ACC112 (cell line): ENCODE data around the gene RUFY2.
"Not testable (repeated sequence)": the region's sequence is repeated elsewhere in the genome, so short reads cannot be mapped to it uniquely, and the experiment has no call there.

ENCODE experiments used
- H2AFZ ChIP-seq: fragments of 200-600 bp; sonication (generic); one replicate; pipeline ENCODE4 v1.6.0; 2017; ENCODE audit warnings: antibody characterized with exemption, low read length; ENCODE audit not compliant: unreplicated experiment
- H3K27ac ChIP-seq: fragments of 200-600 bp; sonication (generic); 2 replicates; pipeline ENCODE4 v1.5.1; 2014; ENCODE audit warnings: low read depth, mild to moderate bottlenecking, antibody characterized with exemption, low read length, moderate library complexity
- H3K27me3 ChIP-seq: fragments of 200-600 bp; sonication (generic); 2 replicates; pipeline ENCODE4 v1.6.1; 2014; ENCODE audit warnings: mild to moderate bottlenecking, antibody characterized with exemption, low read length, moderate library complexity, mixed read lengths; ENCODE audit not compliant: insufficient read depth
- H3K36me3 ChIP-seq: fragments of 200-600 bp; sonication (generic); 2 replicates; pipeline ENCODE4 v1.6.1; 2016; ENCODE audit warnings: mild to moderate bottlenecking, antibody characterized with exemption, low read length, moderate library complexity, mixed read lengths; ENCODE audit not compliant: insufficient read depth
- H3K4me1 ChIP-seq: fragments of 200-600 bp; sonication (generic); one replicate; pipeline ENCODE4 v1.6.1; 2016; ENCODE audit warnings: low read length, mixed read lengths; ENCODE audit not compliant: insufficient read depth, unreplicated experiment, control insufficient read depth
- H3K4me3 ChIP-seq: fragments of 200-600 bp; sonication (generic); 2 replicates; pipeline ENCODE4 v1.5.1; 2014; ENCODE audit warnings: mild to moderate bottlenecking, low read depth, low read length
- H3K79me2 ChIP-seq: fragments of 200-600 bp; sonication (generic); one replicate; pipeline ENCODE4 v1.6.0; 2016; ENCODE audit warnings: low read length; ENCODE audit not compliant: control insufficient read depth, unreplicated experiment, insufficient read depth

The RUFY2 gene

GRCh38 chr10:68324396-68324795 lies 82.7 kb downstream of the RUFY2 start:
- H3K4me1 ChIP-seq: peaks cover 20% of the 10 kb centered on the region
- not testable (repeated sequence) for H3K36me3 ChIP-seq, H3K79me2 ChIP-seq, H3K27me3 ChIP-seq, H3K27ac ChIP-seq, H2AFZ ChIP-seq, H3K4me3 ChIP-seq

- Histone ChIP-seq H3K27me3 (no peaks in the 10 kb centered on the region), H3K79me2 (no peaks in the 10 kb centered on the region), H3K27ac (no peak overlapping the region), H3K36me3 (no peaks in the 10 kb centered on the region), H3K4me1 (no peaks in the 10 kb centered on the region), H3K4me3 (no peak overlapping the region), H2AFZ (no peak overlapping the region)
Measured at GRCh38 chr10:68318331-68319059, 88.6 kb downstream of the RUFY2 start.

- H3K36me3 ChIP-seq: no peaks in the 10 kb centered on the region
- H3K27me3 ChIP-seq: no peaks in the 10 kb centered on the region
- no peaks in the 10 kb centered on the region for H3K4me1 ChIP-seq
- H2AFZ ChIP-seq: no peak overlapping the region
- no peak overlapping the region for H3K27ac ChIP-seq
- H3K4me3 ChIP-seq: no peak overlapping the region
- H3K79me2 ChIP-seq: no peaks in the 10 kb centered on the region
Measured at GRCh38 chr10:68315582-68315981, 91.5 kb downstream of the RUFY2 start.

GRCh38 chr10:68314930-68315329 lies 92.1 kb downstream of the RUFY2 start:
- H3K27me3 ChIP-seq, H3K4me3 ChIP-seq, H3K79me2 ChIP-seq, H3K27ac ChIP-seq, H2AFZ ChIP-seq, H3K36me3 ChIP-seq, H3K4me1 ChIP-seq: not testable (repeated sequence)

- no peak overlapping the region for H3K27ac ChIP-seq
- no peaks in the 10 kb centered on the region for H3K4me1 ChIP-seq
- H2AFZ ChIP-seq: no peak overlapping the region
- H3K4me3 ChIP-seq: no peak overlapping the region
- no peaks in the 10 kb centered on the region for H3K36me3 ChIP-seq
- no peaks in the 10 kb centered on the region for H3K27me3 ChIP-seq
- no peaks in the 10 kb centered on the region for H3K79me2 ChIP-seq
Measured at GRCh38 chr10:68310531-68310930, 96.5 kb downstream of the RUFY2 start.

- no peak overlapping the region for H3K27ac ChIP-seq
- no peak overlapping the region for H3K4me3 ChIP-seq
- no peaks in the 10 kb centered on the region for H3K36me3 ChIP-seq
- H3K27me3 ChIP-seq: no peaks in the 10 kb centered on the region
- no peaks in the 10 kb centered on the region for H3K4me1 ChIP-seq
- no peak overlapping the region for H2AFZ ChIP-seq
- H3K79me2 ChIP-seq: no peaks in the 10 kb centered on the region
Measured at GRCh38 chr10:68305854-68306253, 101.2 kb downstream of the RUFY2 start.

GRCh38 chr10:68303849-68304412 lies 103.1 kb downstream of the RUFY2 start:
- H3K4me3 ChIP-seq: no peak overlapping the region
- no peaks in the 10 kb centered on the region for H3K36me3 ChIP-seq
- H3K27me3 ChIP-seq: no peaks in the 10 kb centered on the region
- no peak overlapping the region for H2AFZ ChIP-seq
- H3K79me2 ChIP-seq: no peaks in the 10 kb centered on the region
- no peak overlapping the region for H3K27ac ChIP-seq
- no peaks in the 10 kb centered on the region for H3K4me1 ChIP-seq

GRCh38 chr10:68302871-68303270 lies 104.2 kb downstream of the RUFY2 start:
- no peak overlapping the region for H3K27ac ChIP-seq
- H3K79me2 ChIP-seq: no peaks in the 10 kb centered on the region
- no peaks in the 10 kb centered on the region for H3K36me3 ChIP-seq
- H3K27me3 ChIP-seq: no peaks in the 10 kb centered on the region
- H3K4me3 ChIP-seq: no peak overlapping the region
- no peaks in the 10 kb centered on the region for H3K4me1 ChIP-seq
- H2AFZ ChIP-seq: no peak overlapping the region

- no peak overlapping the region for H2AFZ ChIP-seq
- no peaks in the 10 kb centered on the region for H3K4me1 ChIP-seq
- no peaks in the 10 kb centered on the region for H3K36me3 ChIP-seq
- no peaks in the 10 kb centered on the region for H3K27me3 ChIP-seq
- no peak overlapping the region for H3K4me3 ChIP-seq
- no peaks in the 10 kb centered on the region for H3K79me2 ChIP-seq
- no peak overlapping the region for H3K27ac ChIP-seq
Measured at GRCh38 chr10:68302503-68302823, 104.6 kb downstream of the RUFY2 start.

GRCh38 chr10:68301790-68302502 lies 105.1 kb downstream of the RUFY2 start:
- H3K36me3 ChIP-seq: no peaks in the 10 kb centered on the region
- no peak overlapping the region for H2AFZ ChIP-seq
- no peak overlapping the region for H3K4me3 ChIP-seq
- no peaks in the 10 kb centered on the region for H3K4me1 ChIP-seq
- no peak overlapping the region for H3K27ac ChIP-seq
- H3K27me3 ChIP-seq: no peaks in the 10 kb centered on the region
- H3K79me2 ChIP-seq: no peaks in the 10 kb centered on the region

GRCh38 chr10:68301301-68301700 lies 105.8 kb downstream of the RUFY2 start:
- Histone ChIP-seq H3K79me2 (no peaks in the 10 kb centered on the region), H3K27ac (no peak overlapping the region), H2AFZ (no peak overlapping the region), H3K4me3 (no peak overlapping the region), H3K4me1 (no peaks in the 10 kb centered on the region), H3K36me3 (no peaks in the 10 kb centered on the region), H3K27me3 (no peaks in the 10 kb centered on the region)
